Measurements from ENCODE around the gene PGLYRP2.

GRCh38 chr19:15456871-15457700 is 22.2 kb downstream of the PGLYRP2 start:
- TF ChIP-seq CTCF (IDR thresholded peaks at IDR 0.05; ENCODE audit: low read depth, low read length) (no peak), EZH2phosphoT487 (IDR thresholded peaks at IDR 0.05; ENCODE audit: low read depth) (no peak)

Measured in OCI-LY3 (cell line).